Measurements from ENCODE around the gene CLCN3. TPM values are rescaled to one million over a fixed set of nuclear protein-coding genes. Genes with fewer than 3 reads are reported as not detected.

Gene CLCN3
- polyA plus RNA-seq, 1 experiment = 12.4 TPM

DNA sequence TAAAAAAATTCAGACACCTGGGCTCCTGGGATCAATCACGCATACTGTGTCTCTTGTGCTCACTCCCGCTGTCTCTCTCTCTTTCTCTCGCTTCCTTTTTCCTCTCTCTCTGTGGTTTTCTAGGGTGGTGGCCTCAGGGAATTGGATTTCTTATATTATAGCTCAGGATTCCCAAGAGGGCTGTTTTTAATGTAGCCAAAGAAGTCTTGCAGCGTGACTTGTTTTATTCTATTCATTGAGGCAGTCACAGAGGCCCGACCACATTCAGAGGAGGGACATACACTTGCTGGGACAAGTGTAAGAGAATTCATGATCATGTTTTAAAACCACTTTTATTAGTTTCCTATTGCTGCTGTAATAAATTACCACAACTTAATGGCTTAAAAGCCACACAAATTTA lies 78.0 kb downstream of the CLCN3 start:
- TF ChIP-seq CTCF (IDR thresholded peaks at IDR 0.05; ENCODE audit: insufficient read depth, low read depth, low read length) = no peak
- ChIA-PET CTCF (no interaction called here), POLR2A (no interaction called here)
- Histone ChIP-seq H3K4me3 (ENCODE audit: low read depth, low read length) (no peak overlapping the region), H3K27me3 (ENCODE audit: control insufficient read depth, insufficient read depth, low read length) (no peaks in the 10 kb centered on the region), H3K36me3 (ENCODE audit: control insufficient read depth, insufficient read depth, low read length) (no peaks in the 10 kb centered on the region)
- DNase-seq (ENCODE audit: low read depth) = no peak

GRCh38 chr4:169707958-169708643 lies 87.7 kb downstream of the CLCN3 start:
- no peaks in the 10 kb centered on the region for H3K27me3 ChIP-seq (ENCODE audit: control insufficient read depth, insufficient read depth, low read length)
- ChIA-PET POLR2A (no interaction called here), CTCF (interaction anchor here (0.5 to 0.8 kb wide), 2 partner anchors 58 to 95 kb away, joined by 3 read pairs; no protein-coding TSS in a partner anchor)
- H3K4me3 ChIP-seq (ENCODE audit: low read depth, low read length) = no peak overlapping the region
- DNase-seq (ENCODE audit: low read depth) = no peak
- TF ChIP-seq CTCF (IDR thresholded peaks at IDR 0.05; ENCODE audit: insufficient read depth, low read depth, low read length) = no peak
- H3K36me3 ChIP-seq (ENCODE audit: control insufficient read depth, insufficient read depth, low read length) = peaks cover 1% of the 10 kb centered on the region; the same call in 1 of the 2 replicates

GRCh38 chr4:169715826-169716225 lies 95.4 kb downstream of the CLCN3 start:
- ChIA-PET CTCF (no interaction called here), POLR2A (no interaction called here)
- Histone ChIP-seq H3K4me3 (ENCODE audit: low read depth, low read length) (no peak overlapping the region), H3K36me3 (ENCODE audit: control insufficient read depth, insufficient read depth, low read length) (no peaks in the 10 kb centered on the region), H3K27me3 (ENCODE audit: control insufficient read depth, insufficient read depth, low read length) (no peaks in the 10 kb centered on the region)
- DNase-seq (ENCODE audit: low read depth) = no peak
- no peak for TF ChIP-seq CTCF (IDR thresholded peaks at IDR 0.05; ENCODE audit: insufficient read depth, low read depth, low read length)

- Histone ChIP-seq H3K27me3 (ENCODE audit: control insufficient read depth, insufficient read depth, low read length) (no peaks in the 10 kb centered on the region), H3K36me3 (ENCODE audit: control insufficient read depth, insufficient read depth, low read length) (no peaks in the 10 kb centered on the region), H3K4me3 (ENCODE audit: low read depth, low read length) (no peak overlapping the region)
- ChIA-PET CTCF (no interaction called here), POLR2A (no interaction called here)
- TF ChIP-seq CTCF (IDR thresholded peaks at IDR 0.05; ENCODE audit: insufficient read depth, low read depth, low read length) = no peak
- no peak for DNase-seq (ENCODE audit: low read depth)
Measured at GRCh38 chr4:169716677-169717076, 96.3 kb downstream of the CLCN3 start.

GRCh38 chr4:169720529-169720928 lies 100.2 kb downstream of the CLCN3 start:
- no peak overlapping the region for H3K4me3 ChIP-seq (ENCODE audit: low read depth, low read length)
- ChIA-PET CTCF (interaction anchor here (0.9 kb wide), 1 partner anchor 107 kb away, joined by 3 read pairs; no protein-coding TSS in a partner anchor), POLR2A (no interaction called here)
- DNase-seq (ENCODE audit: low read depth) = no peak
- no peaks in the 10 kb centered on the region for H3K27me3 ChIP-seq (ENCODE audit: control insufficient read depth, insufficient read depth, low read length)
- H3K36me3 ChIP-seq (ENCODE audit: control insufficient read depth, insufficient read depth, low read length) = no peaks in the 10 kb centered on the region
- TF ChIP-seq CTCF (IDR thresholded peaks at IDR 0.05; ENCODE audit: insufficient read depth, low read depth, low read length) = no peak
